Osteoblast (primary cell): ENCODE data around the gene RHBDF1. TPM values are rescaled to one million over a fixed set of nuclear protein-coding genes. Genes with fewer than 3 reads are reported as not detected.

ENCODE experiments used
- DNase-seq: peaks from one replicate; pipeline ENCODE4 v3.0.0; 2011; ENCODE audit warnings: low spot score, mixed read lengths; ENCODE audit not compliant: insufficient read length; ENCODE audit errors: missing footprints
- H2AFZ ChIP-seq: 2 replicates; pipeline ENCODE4 v1.6.0; 2011; ENCODE audit warnings: mild to moderate bottlenecking, low read length
- H3K27ac ChIP-seq: 2 replicates; pipeline ENCODE4 v1.5.1; 2011; ENCODE audit warnings: mild to moderate bottlenecking, low read depth, low read length, moderate library complexity
- H3K27me3 ChIP-seq: 2 replicates; pipeline ENCODE4 v1.6.0; 2012; ENCODE audit warnings: mild to moderate bottlenecking, control low read depth, inconsistent platforms, low read length, moderate library complexity; ENCODE audit not compliant: insufficient read depth
- H3K36me3 ChIP-seq: 2 replicates; pipeline ENCODE4 v1.5.1; 2011; ENCODE audit warnings: mild to moderate bottlenecking, low read length, control low read depth, moderate library complexity; ENCODE audit not compliant: insufficient read depth
- H3K4me1 ChIP-seq: 2 replicates; pipeline ENCODE4 v1.5.1; 2011; ENCODE audit warnings: mild to moderate bottlenecking, low read length, control low read depth, moderate library complexity; ENCODE audit not compliant: insufficient read depth
- H3K4me2 ChIP-seq: 2 replicates; pipeline ENCODE4 v1.6.0; 2011; ENCODE audit warnings: mild to moderate bottlenecking, low read length; ENCODE audit not compliant: insufficient read depth
- H3K4me3 ChIP-seq: fragments of 200-600 bp; sonication (generic); 3 replicates; pipeline ENCODE4 v1.5.1; 2012; ENCODE audit warnings: mild to moderate bottlenecking, low read length, inconsistent platforms; ENCODE audit not compliant: insufficient read depth
- H3K79me2 ChIP-seq: 2 replicates; pipeline ENCODE4 v1.6.0; 2012; ENCODE audit warnings: mild to moderate bottlenecking, low read length, control low read depth, inconsistent platforms; ENCODE audit not compliant: insufficient read depth
- H3K9me3 ChIP-seq: 2 replicates; pipeline ENCODE4 v1.5.1; 2011; ENCODE audit warnings: low read depth, low read length, control low read depth
- H4K20me1 ChIP-seq: 2 replicates; pipeline ENCODE4 v1.6.0; 2012; ENCODE audit warnings: mild to moderate bottlenecking, low read length, control low read depth; ENCODE audit not compliant: insufficient read depth
- CTCF ChIP-seq: IDR thresholded peaks from 2 replicates; pipeline ENCODE4 v1.5.1; 2011; ENCODE audit warnings: mild to moderate bottlenecking, low read depth, low read length, moderate library complexity; ENCODE audit errors: extremely low read depth
- total RNA-seq: library from RNA; depleted of rRNA; stranded (reverse); fragments of >200 nt; gene quantifications from 2 replicates; pipeline ENCODE4 v1.2.3, GENCODE V29; 2012

The RHBDF1 gene
- total RNA-seq, 1 donor = 32.2 TPM

DNA sequence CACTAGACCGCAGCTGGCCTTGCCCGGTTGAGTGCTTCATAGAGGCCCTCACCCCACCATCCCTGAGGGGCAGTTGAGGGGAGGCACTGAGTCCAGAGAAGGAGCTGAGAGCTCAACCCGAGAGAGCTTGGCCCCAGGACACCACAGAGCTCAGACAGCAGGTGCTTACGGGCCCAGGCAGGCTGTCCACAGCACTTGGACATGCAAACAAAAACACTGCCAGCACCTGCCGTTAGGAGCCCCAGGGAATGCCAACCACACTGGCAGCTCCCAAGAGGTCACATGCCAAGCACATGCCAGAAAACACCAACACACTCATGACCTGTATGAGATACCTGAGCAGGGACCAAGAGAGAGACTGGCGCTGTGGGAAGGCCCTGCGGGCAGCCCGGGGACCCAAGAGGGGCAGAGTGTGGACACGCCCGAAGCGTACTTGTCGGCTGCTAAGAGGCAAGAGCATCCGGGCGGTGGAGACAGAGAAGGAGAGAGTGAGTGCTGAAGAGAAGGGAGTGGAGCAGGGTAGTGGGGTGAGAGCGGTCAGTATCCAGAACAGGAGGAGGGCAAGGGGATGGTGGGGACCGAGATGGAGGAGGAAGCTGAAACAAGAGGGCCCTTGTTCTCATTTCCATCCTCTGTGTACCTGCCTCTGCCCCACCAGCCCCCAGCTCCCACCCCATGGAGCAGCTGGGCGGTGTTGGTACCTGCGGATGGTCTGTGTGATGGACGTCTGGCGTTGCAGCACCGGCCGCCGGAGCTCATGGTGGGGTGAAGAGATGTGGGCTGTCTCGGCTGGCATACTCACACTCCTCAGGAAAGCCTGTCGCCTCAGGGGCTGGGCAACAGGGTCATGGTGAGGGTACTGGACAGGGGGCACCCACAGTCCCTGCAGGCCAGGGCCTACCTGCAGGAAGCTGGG, 8.2 kb downstream of the RHBDF1 start:
- Histone ChIP-seq H3K4me1 (peaks cover 9% of the 10 kb centered on the region), H3K4me2 (no peak overlapping the region), H4K20me1 (peaks cover 56% of the 10 kb centered on the region), H3K4me3 (no peak overlapping the region), H3K27me3 (no peaks in the 10 kb centered on the region), H2AFZ (no peak overlapping the region), H3K36me3 (peaks cover 47% of the 10 kb centered on the region), H3K79me2 (peaks cover 58% of the 10 kb centered on the region), H3K27ac (no peak overlapping the region), H3K9me3 (no peaks in the 10 kb centered on the region)
- DNase-seq = peak; percentile 80
- no peak for TF ChIP-seq CTCF

GRCh38 chr16:63466-63865, 9.0 kb downstream of the RHBDF1 start:
- Histone ChIP-seq H2AFZ (no peak overlapping the region), H4K20me1 (peaks cover 48% of the 10 kb centered on the region), H3K4me1 (peaks cover 4% of the 10 kb centered on the region), H3K4me2 (no peak overlapping the region), H3K9me3 (no peaks in the 10 kb centered on the region), H3K4me3 (no peak overlapping the region), H3K27me3 (no peaks in the 10 kb centered on the region), H3K36me3 (peaks cover 54% of the 10 kb centered on the region), H3K79me2 (peaks cover 50% of the 10 kb centered on the region), H3K27ac (no peak overlapping the region)
- no peak for TF ChIP-seq CTCF
- peak; percentile 49 for DNase-seq

GRCh38 chr16:62968-63391, 9.5 kb downstream of the RHBDF1 start:
- TF ChIP-seq CTCF = no peak
- H3K4me3 ChIP-seq = no peak overlapping the region
- peaks cover 47% of the 10 kb centered on the region for H4K20me1 ChIP-seq
- no peak overlapping the region for H2AFZ ChIP-seq
- peaks cover 47% of the 10 kb centered on the region for H3K79me2 ChIP-seq
- no peak overlapping the region for H3K4me2 ChIP-seq
- no peaks in the 10 kb centered on the region for H3K9me3 ChIP-seq
- H3K36me3 ChIP-seq = peaks cover 59% of the 10 kb centered on the region
- H3K27ac ChIP-seq = no peak overlapping the region
- no peaks in the 10 kb centered on the region for H3K27me3 ChIP-seq
- no peaks in the 10 kb centered on the region for H3K4me1 ChIP-seq
- peak; percentile 69 for DNase-seq

- Histone ChIP-seq H2AFZ (no peak overlapping the region), H3K36me3 (peaks cover 62% of the 10 kb centered on the region), H3K27ac (no peak overlapping the region), H4K20me1 (peaks cover 46% of the 10 kb centered on the region), H3K79me2 (peaks cover 41% of the 10 kb centered on the region), H3K4me3 (no peak overlapping the region), H3K27me3 (no peaks in the 10 kb centered on the region), H3K4me2 (no peak overlapping the region), H3K4me1 (no peaks in the 10 kb centered on the region), H3K9me3 (no peaks in the 10 kb centered on the region)
- no peak for TF ChIP-seq CTCF
- DNase-seq = peak; percentile 85
Measured at GRCh38 chr16:62283-62967, 10.0 kb downstream of the RHBDF1 start.
